Skeletal muscle satellite cell (primary cell): ENCODE data around the gene TTC21A.
A peak's percentile ranks its signal among the peaks of the same experiment; 100 is the strongest.

Source experiments
- H3K27me3 ChIP-seq: 2 replicates; pipeline ENCODE4 v1.7.0; 2013; ENCODE audit warnings: low read length; ENCODE audit not compliant: control insufficient read depth, insufficient read depth
- H3K36me3 ChIP-seq: 2 replicates; pipeline ENCODE4 v1.7.0; 2013; ENCODE audit warnings: mild to moderate bottlenecking, control low read depth, low read length; ENCODE audit not compliant: insufficient read depth
- H3K4me1 ChIP-seq: 2 replicates; pipeline ENCODE4 v1.7.0; 2013; ENCODE audit warnings: low read length; ENCODE audit not compliant: control insufficient read depth, insufficient read depth
- H3K4me2 ChIP-seq: 2 replicates; pipeline ENCODE4 v1.7.0; 2013; ENCODE audit warnings: mild to moderate bottlenecking, low read length
- H3K4me3 ChIP-seq: 2 replicates; pipeline ENCODE4 v1.7.0; 2013; ENCODE audit warnings: low read length
- H3K9ac ChIP-seq: 2 replicates; pipeline ENCODE4 v1.7.0; 2013; ENCODE audit warnings: mild to moderate bottlenecking, low read depth, low read length, moderate library complexity
- H3K9me3 ChIP-seq: replicated peaks from 2 replicates; pipeline ENCODE4 v1.7.0; 2013; ENCODE audit warnings: mild to moderate bottlenecking, control low read depth, low read length

TTC21A gene

DNA sequence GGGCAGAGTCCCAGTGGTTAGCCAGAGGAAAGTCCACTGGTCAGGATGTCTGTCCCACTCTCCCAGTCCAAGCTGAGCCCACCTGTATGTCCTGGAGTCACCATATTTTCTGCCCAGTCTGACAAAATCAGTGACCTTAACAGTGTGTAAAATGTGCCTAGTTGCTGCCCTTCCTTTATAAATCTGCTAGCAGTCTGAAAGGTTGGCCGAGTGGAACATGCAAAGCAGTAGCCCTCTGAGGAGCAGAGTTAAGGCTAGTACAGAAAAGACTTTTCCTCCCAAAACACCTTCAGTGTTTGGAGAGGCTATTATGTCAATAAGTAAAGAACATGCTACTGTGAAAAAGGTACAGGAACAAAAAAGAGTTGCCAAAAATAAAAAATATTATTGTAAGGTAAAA is 15.3 kb downstream of the TTC21A start:
- Histone ChIP-seq H3K36me3 (no peaks in the 10 kb centered on the region), H3K4me1 (peaks cover 14% of the 10 kb centered on the region), H3K27me3 (no peaks in the 10 kb centered on the region), H3K4me2 (no peak overlapping the region), H3K9me3 (no peaks in the 10 kb centered on the region), H3K9ac (no peak overlapping the region), H3K4me3 (no peak overlapping the region)

DNA sequence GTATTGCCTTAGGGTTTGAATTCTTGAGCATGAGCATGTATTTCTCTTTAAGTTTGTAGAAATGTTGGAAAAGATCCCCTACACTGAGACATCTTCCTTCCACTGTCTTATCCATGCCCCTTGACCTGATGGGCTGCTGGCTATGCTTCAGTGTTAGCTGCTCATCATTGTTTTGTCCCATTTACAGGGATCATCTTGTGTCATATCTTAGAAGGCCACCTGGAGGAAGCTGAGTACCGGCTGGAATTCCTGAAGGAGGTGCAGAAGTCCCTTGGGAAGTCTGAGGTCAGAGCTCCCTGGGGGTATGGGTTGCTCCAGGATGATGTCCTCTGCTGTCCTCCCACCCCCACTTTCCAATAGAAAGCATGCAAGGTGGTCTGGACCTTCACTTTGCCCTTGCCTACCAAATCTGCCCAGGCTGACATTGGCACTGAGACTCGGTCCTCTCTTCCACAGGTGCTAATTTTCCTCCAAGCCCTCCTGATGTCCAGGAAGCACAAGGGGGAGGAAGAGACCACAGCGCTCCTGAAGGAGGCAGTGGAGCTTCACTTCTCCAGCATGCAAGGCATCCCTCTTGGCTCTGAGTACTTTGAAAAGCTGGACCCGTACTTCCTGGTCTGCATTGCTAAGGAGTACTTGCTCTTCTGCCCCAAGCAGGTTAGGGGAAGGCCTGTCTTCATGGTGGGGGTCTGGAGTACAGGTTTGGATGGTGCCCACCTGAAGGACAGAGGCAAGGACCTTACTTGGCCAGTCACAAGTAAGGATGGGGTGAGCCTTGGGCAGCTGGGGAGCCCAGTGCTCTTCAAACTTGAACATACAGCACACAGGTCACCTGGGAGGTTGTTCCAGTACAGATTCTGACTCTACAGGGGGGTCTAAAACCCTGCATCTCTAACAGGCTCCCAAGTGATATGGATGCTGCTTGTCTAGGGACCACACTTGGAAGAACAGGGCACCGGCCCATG is 17.7 kb downstream of the TTC21A start:
- no peaks in the 10 kb centered on the region for H3K9me3 ChIP-seq
- H3K9ac ChIP-seq, result no peak overlapping the region
- H3K36me3 ChIP-seq, result no peaks in the 10 kb centered on the region
- H3K27me3 ChIP-seq, result no peaks in the 10 kb centered on the region
- H3K4me1 ChIP-seq, result peaks cover 14% of the 10 kb centered on the region
- no peak overlapping the region for H3K4me2 ChIP-seq
- no peak overlapping the region for H3K4me3 ChIP-seq

- peak overlapping the region; percentile 41 for H3K4me2 ChIP-seq
- no peak overlapping the region for H3K4me3 ChIP-seq
- no peaks in the 10 kb centered on the region for H3K9me3 ChIP-seq
- no peaks in the 10 kb centered on the region for H3K27me3 ChIP-seq
- peaks cover 14% of the 10 kb centered on the region for H3K4me1 ChIP-seq
- H3K36me3 ChIP-seq, result no peaks in the 10 kb centered on the region
- H3K9ac ChIP-seq, result no peak overlapping the region
Observed at GRCh38 chr3:39125841-39126500, 18.5 kb downstream of the TTC21A start.

DNA sequence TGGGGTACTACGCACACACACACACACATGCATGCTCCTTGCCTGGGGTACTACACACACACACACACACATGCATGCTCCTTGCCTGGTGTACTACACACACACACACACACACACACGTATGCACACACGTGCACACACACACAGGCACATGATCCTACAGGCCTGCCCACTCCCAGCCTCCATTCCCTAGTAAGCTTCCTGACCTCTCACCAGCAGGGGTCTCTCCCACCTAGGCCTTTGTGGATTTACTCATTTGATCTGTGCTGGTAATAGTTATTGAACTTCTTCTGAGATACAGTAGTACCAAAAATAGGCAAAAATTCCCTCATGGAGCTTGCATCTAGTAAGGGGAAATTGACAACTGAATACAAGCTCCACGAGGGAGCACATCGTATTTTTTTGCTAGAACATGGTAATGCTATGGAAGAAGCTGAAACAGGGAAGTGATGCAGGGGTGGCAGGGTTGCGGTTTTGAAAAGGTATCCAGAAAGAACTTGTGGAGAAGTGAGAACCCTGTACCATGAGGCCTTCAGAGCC is 19.1 kb downstream of the TTC21A start:
- no peak overlapping the region for H3K4me3 ChIP-seq
- H3K27me3 ChIP-seq, result no peaks in the 10 kb centered on the region
- H3K4me2 ChIP-seq, result no peak overlapping the region
- no peaks in the 10 kb centered on the region for H3K36me3 ChIP-seq
- peaks cover 14% of the 10 kb centered on the region for H3K4me1 ChIP-seq
- no peak overlapping the region for H3K9ac ChIP-seq
- no peaks in the 10 kb centered on the region for H3K9me3 ChIP-seq

DNA sequence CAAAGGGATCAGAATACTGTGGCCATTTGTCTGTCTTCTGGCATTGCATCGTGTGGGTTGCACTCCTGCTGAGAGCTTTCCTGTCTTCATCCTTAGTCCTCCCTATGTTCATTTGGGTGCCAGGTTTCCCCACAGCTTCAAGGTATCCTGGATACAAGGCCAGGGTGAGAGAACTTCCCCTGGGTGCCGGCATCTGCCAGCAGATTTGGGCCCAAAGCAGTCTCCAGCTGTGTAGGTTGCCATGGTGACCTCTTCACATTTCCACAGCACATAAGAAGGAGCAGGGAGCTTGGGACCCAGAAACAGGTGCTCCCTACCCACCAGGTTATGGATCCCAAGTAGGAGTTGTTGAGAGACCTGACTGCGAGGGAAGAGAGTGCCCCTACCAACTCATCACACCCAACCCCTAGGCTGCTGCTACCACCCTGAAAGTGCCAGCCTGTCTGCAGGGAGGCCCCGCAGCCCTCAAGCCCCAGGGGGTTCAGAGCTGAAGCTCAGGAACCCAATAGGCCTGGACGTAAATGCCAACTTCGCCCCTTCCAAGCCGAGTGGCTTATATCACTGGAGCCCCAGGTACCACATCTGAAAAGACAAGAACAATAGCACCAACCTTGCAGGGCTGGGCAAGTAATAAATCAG is 19.9 kb downstream of the TTC21A start:
- Histone ChIP-seq H3K4me1 (peaks cover 14% of the 10 kb centered on the region), H3K36me3 (no peaks in the 10 kb centered on the region), H3K9me3 (no peaks in the 10 kb centered on the region), H3K4me2 (no peak overlapping the region), H3K4me3 (no peak overlapping the region), H3K9ac (no peak overlapping the region), H3K27me3 (no peaks in the 10 kb centered on the region)

- Histone ChIP-seq H3K4me2 (no peak overlapping the region), H3K36me3 (no peaks in the 10 kb centered on the region), H3K27me3 (no peaks in the 10 kb centered on the region), H3K4me3 (no peak overlapping the region), H3K9ac (no peak overlapping the region), H3K9me3 (no peaks in the 10 kb centered on the region), H3K4me1 (peaks cover 14% of the 10 kb centered on the region)
Observed at GRCh38 chr3:39127908-39128304, 20.4 kb downstream of the TTC21A start.

GRCh38 chr3:39128951-39129350 is 21.5 kb downstream of the TTC21A start:
- peaks cover 14% of the 10 kb centered on the region for H3K4me1 ChIP-seq
- no peaks in the 10 kb centered on the region for H3K36me3 ChIP-seq
- H3K9ac ChIP-seq, result no peak overlapping the region
- H3K27me3 ChIP-seq, result no peaks in the 10 kb centered on the region
- no peak overlapping the region for H3K4me3 ChIP-seq
- H3K4me2 ChIP-seq, result no peak overlapping the region
- no peaks in the 10 kb centered on the region for H3K9me3 ChIP-seq

DNA sequence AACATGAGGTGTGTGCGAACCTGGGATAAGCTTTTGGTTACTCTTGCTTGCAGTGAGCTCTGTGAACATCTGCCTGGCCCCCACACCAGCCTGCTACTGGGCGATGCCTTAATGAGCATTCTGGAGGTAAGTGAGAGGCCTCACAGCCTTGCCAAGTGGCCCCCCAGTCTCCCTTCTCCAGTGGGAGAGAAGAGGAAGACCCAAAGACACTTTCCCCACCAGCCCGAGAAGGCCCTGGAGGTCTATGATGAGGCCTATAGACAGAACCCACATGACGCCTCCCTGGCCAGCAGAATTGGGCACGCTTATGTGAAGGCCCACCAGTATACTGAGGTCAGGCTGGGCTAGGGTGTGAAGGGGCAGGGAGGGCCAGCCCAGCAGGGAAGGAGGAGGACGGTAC is 22.5 kb downstream of the TTC21A start:
- no peak overlapping the region for H3K9ac ChIP-seq
- no peaks in the 10 kb centered on the region for H3K27me3 ChIP-seq
- H3K36me3 ChIP-seq, result no peaks in the 10 kb centered on the region
- peaks cover 14% of the 10 kb centered on the region for H3K4me1 ChIP-seq
- H3K9me3 ChIP-seq, result no peaks in the 10 kb centered on the region
- no peak overlapping the region for H3K4me2 ChIP-seq
- H3K4me3 ChIP-seq, result no peak overlapping the region

GRCh38 chr3:39130693-39131265 is 23.3 kb downstream of the TTC21A start:
- H3K4me2 ChIP-seq, result no peak overlapping the region

DNA sequence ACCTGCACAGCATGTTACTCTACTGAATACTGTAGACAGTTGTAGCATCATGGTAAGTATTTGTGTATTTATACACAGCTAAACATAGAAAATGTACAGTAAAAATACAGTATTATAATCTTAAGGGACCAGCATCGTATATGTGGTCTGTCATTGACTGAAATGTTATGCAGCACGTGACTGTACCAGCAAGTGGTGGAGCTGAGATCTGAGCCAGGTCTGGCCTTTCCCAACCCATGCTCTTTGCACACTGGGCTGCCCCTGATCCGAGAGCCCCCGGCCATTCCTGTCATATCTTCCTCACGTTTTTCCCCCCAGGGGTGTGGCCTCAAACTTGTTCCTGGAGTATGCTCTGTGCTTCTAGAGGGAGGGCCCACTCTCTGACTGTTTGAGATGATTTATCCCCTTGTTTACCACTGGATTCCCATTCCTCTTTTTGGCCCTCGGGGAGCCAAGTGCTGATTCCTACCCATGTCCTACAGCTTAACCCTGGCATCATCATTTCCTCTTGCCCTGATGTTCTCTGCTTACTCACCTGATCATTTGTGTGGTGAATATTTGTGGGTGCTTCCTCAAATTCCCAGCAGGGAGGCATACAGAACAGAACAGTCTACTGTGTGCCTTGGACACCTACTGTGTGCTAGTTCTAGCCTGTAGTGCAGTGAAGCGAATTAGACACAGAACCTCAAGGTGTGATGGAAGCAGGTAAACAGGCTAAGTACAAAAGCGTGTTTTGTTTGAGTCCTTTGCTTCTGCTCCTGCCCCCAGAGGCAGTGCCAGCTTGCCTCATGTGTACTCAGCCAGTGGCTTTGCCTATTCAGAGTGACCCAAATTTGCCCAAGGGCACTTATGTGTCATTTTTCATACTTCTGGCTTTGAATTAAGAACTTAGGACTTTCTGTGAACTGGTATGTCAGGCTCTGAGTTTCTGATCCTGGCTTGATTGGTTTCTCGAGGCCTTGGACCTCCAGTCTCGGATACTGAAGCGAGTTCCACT is 24.9 kb downstream of the TTC21A start:
- Histone ChIP-seq H3K27me3 (no peaks in the 10 kb centered on the region), H3K36me3 (no peaks in the 10 kb centered on the region), H3K9me3 (no peaks in the 10 kb centered on the region), H3K4me3 (no peak overlapping the region), H3K4me1 (no peaks in the 10 kb centered on the region), H3K4me2 (no peak overlapping the region), H3K9ac (no peak overlapping the region)

More at GRCh38 chr3:39130693-39131265, 23.3 kb downstream of the TTC21A start:
- Histone ChIP-seq H3K27me3 (no peaks in the 10 kb centered on the region), H3K36me3 (no peaks in the 10 kb centered on the region), H3K4me1 (peaks cover 7% of the 10 kb centered on the region), H3K9ac (no peak overlapping the region), H3K9me3 (no peaks in the 10 kb centered on the region), H3K4me3 (no peak overlapping the region)
